ENCODE measurements around the gene MKLN1. TPM values are rescaled to one million over a fixed set of nuclear protein-coding genes. Genes with fewer than 3 reads are reported as not detected.
A peak's percentile ranks its signal among the peaks of the same experiment; 100 is the strongest.

The MKLN1 gene
- total and polyA plus RNA-seq, 7 donors: 6.6 to 68.1 (median 48.2) TPM

- TF ChIP-seq POLR2A (IDR thresholded peaks at IDR 0.05): no peak
- TF ChIP-seq POLR2AphosphoS5 (IDR thresholded peaks at IDR 0.05): no peak
- no peak for TF ChIP-seq CTCF (IDR thresholded peaks at IDR 0.05)
- no peak for TF ChIP-seq EP300 (IDR thresholded peaks at IDR 0.05)
- DNase-seq: no peak
- Histone ChIP-seq H3K9me3 (no peaks in the 10 kb centered on the region), H3K4me3 (no peak overlapping the region), H3K27me3 (no peaks in the 10 kb centered on the region), H3K27ac (no peak overlapping the region), H3K4me1 (peaks cover 0 to 19% (median 13%) of the 10 kb centered on the region in 4 donors), H3K36me3 (no peaks in the 10 kb centered on the region)
- intact Hi-C loops (cut with DNase I): no loop called here
These were observed 197.0 kb downstream of the MKLN1 start for GRCh38 chr7:131524703-131525102.

- TF ChIP-seq POLR2A (IDR thresholded peaks at IDR 0.05): no peak
- no peak for TF ChIP-seq CTCF (IDR thresholded peaks at IDR 0.05)
- Histone ChIP-seq H3K27me3 (no peaks in the 10 kb centered on the region), H3K27ac (no peak overlapping the region), H3K4me1 (peaks cover 0 to 19% (median 13%) of the 10 kb centered on the region in 4 donors), H3K9me3 (no peaks in the 10 kb centered on the region), H3K36me3 (no peaks in the 10 kb centered on the region), H3K4me3 (no peak overlapping the region)
- DNase-seq: no peak
- intact Hi-C loops (cut with DNase I): no loop called here
- 24 to 67% methylated on average over 2 of the region's 2 CpGs for WGBS, 2 donors
These were observed 198.1 kb downstream of the MKLN1 start for GRCh38 chr7:131525820-131526219.

GRCh38 chr7:131527456-131527855 lies 199.8 kb downstream of the MKLN1 start:
- Histone ChIP-seq H3K27ac (no peak overlapping the region), H3K27me3 (no peaks in the 10 kb centered on the region), H3K36me3 (no peaks in the 10 kb centered on the region), H3K4me3 (no peak overlapping the region), H3K4me1 (peaks cover 0 to 7% (median 5%) of the 10 kb centered on the region in 4 donors), H3K9me3 (no peaks in the 10 kb centered on the region)
- peak; percentile 20 for DNase-seq
- 54 to 61% methylated on average over 4 of the region's 4 CpGs for WGBS, 2 donors
- TF ChIP-seq POLR2AphosphoS5 (IDR thresholded peaks at IDR 0.05): no peak
- intact Hi-C loops (cut with DNase I): no loop called here

GRCh38 chr7:131529179-131529578 lies 201.5 kb downstream of the MKLN1 start:
- peak overlapping the region in 1 of 4 donors; percentile 4 for H3K27ac ChIP-seq
- DNase-seq: peak; percentile 36
- H3K9me3 ChIP-seq: no peaks in the 10 kb centered on the region
- no peaks in the 10 kb centered on the region for H3K27me3 ChIP-seq
- WGBS, 2 donors: 61 to 65% methylated on average over 3 of the region's 3 CpGs
- H3K4me1 ChIP-seq: no peaks in the 10 kb centered on the region
- H3K36me3 ChIP-seq: no peaks in the 10 kb centered on the region
- no peak overlapping the region for H3K4me3 ChIP-seq
- intact Hi-C loops (cut with DNase I): no loop called here
- TF ChIP-seq POLR2A (IDR thresholded peaks at IDR 0.05) (no peak), POLR2AphosphoS5 (IDR thresholded peaks at IDR 0.05) (no peak), CTCF (IDR thresholded peaks at IDR 0.05) (no peak), EP300 (IDR thresholded peaks at IDR 0.05) (no peak)

- Histone ChIP-seq H3K9me3 (no peaks in the 10 kb centered on the region), H3K4me1 (no peaks in the 10 kb centered on the region), H3K27me3 (no peaks in the 10 kb centered on the region), H3K36me3 (no peaks in the 10 kb centered on the region), H3K4me3 (no peak overlapping the region), H3K27ac (peak overlapping the region in 1 of 4 donors; percentile 4)
- TF ChIP-seq CTCF (IDR thresholded peaks at IDR 0.05): no peak
- intact Hi-C loops (cut with DNase I): no loop called here
- no peak for DNase-seq
- 91 to 93% methylated on average over 11 of the region's 11 CpGs for WGBS, 2 donors
These were observed 201.9 kb downstream of the MKLN1 start for GRCh38 chr7:131529617-131530016.
